Erythroblast (primary cell): ENCODE data around the gene SCLY.

ENCODE experiments used
- GATA1 ChIP-seq: IDR thresholded peaks from 2 replicates; pipeline ENCODE4 v1.6.1; 2011; ENCODE audit warnings: low read depth, mild to moderate bottlenecking, control low read depth, low read length, moderate library complexity
- POLR2A ChIP-seq: IDR thresholded peaks from 2 replicates; pipeline ENCODE4 v1.6.1; 2011; ENCODE audit warnings: mild to moderate bottlenecking, low read length

DNA sequence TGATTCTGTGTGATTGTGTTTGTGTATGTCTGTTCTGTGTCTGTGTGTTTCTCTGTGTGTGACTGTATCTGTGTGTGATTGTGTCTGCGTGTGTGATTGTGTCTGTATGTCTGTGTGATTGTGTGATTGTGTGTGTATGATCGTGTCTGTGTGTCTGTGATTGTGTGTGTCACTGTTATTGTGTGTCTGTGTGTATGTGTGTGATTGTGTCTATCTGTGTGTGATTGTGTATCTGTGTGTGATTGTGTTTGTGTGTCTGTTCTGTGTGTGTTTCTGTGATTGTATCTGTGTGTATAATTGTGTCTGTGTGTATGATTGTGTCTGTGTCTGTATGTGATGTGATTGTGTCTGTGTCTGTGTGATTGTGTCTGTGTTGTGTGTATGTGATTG is 66.0 kb downstream of the SCLY start:
- TF ChIP-seq POLR2A (no peak), GATA1 (no peak)
